K562 (cell line): Measurements from ENCODE around the gene LIN28B. TPM values are rescaled to one million over a fixed set of nuclear protein-coding genes. Genes with fewer than 3 reads are reported as not detected.

Experiments
- ATAC-seq: fragments of 200-7000 bp; cut with Tn5 transposase; 3 replicates; pipeline ENCODE4 v1.9.1; 2020; ENCODE audit warnings: moderate library complexity
- BruUV-seq: library from RNA; stranded (reverse); fragments of 400-500 nt; replicated peaks from 2 replicates; lab custom pipeline; 2021; lab: Mats Ljungman, UMichigan
- CTCF ChIA-PET: fragments of 300-600 bp; formaldehyde crosslinking; extraction: SDS; loops from one replicate; lab custom pipeline; 2021; ENCODE audit warnings: low intra/inter-chr PET ratio; lab: Yijun Ruan, JAX
- POLR2A ChIA-PET: fragments of 300-600, 350-650 bp; sonication (Branson Sonifier 250); formaldehyde crosslinking; extraction: SDS; loops from one replicate; lab custom pipeline; 2021; ENCODE audit warnings: antibody characterized with exemption, inconsistent platforms; lab: Yijun Ruan, JAX
- DNase-seq, 4 experiments: peaks; one replicate each; pipeline versions ENCODE4 v3.0.0 to v3.0.0-alpha.2; 2011 to 2018; ENCODE audit warnings: low spot score in 3 of 4, mixed read lengths in 3 of 4; ENCODE audit errors: extremely low read depth in 1 of 4
- FAIRE-seq: peaks from 2 replicates; lab custom pipeline; 2011; peaks lifted over from hg19 to GRCh38; lab: Jason Lieb, UNC
- H2AFZ ChIP-seq: 2 replicates; pipeline ENCODE4 v1.6.0; 2011; ENCODE audit warnings: low read depth, low read length, control low read depth, inconsistent platforms
- H3K27ac ChIP-seq: fragments of 200-600 bp; 3 replicates; pipeline ENCODE4 v1.8.0; 2011; ENCODE audit warnings: low read depth, mild to moderate bottlenecking, control low read depth, inconsistent platforms, low read length, moderate library complexity, mixed read lengths; ENCODE audit errors: extremely low read depth
- H3K27me3 ChIP-seq, 2 experiments: fragments of 300-600 bp in 1 of 2; 2 replicates in 1 of 2; 3 replicates in 1 of 2; pipeline versions ENCODE4 v1.6.0 to v1.8.0; 2011; ENCODE audit warnings: inconsistent platforms in 2 of 2, low read length in 2 of 2, mild to moderate bottlenecking in 1 of 2, mixed read lengths in 1 of 2, moderate library complexity in 1 of 2; ENCODE audit not compliant: control insufficient read depth in 2 of 2, insufficient read depth in 2 of 2
- H3K36me3 ChIP-seq: fragments of 300-600 bp; 3 replicates; pipeline ENCODE4 v1.8.0; 2011; ENCODE audit warnings: mild to moderate bottlenecking, low read length, inconsistent platforms; ENCODE audit not compliant: control insufficient read depth, insufficient read depth
- H3K4me1 ChIP-seq, 2 experiments: fragments of 200-600 bp in 1 of 2; replicated peaks in 1 of 2; 2 replicates in 1 of 2; 3 replicates in 1 of 2; pipeline versions ENCODE4 v1.5.1 to v1.8.0; 2011; ENCODE audit warnings: inconsistent platforms in 2 of 2, low read length in 2 of 2, mild to moderate bottlenecking in 1 of 2, mixed read lengths in 1 of 2, moderate library complexity in 1 of 2; ENCODE audit not compliant: control insufficient read depth in 2 of 2, insufficient read depth in 2 of 2
- H3K4me2 ChIP-seq: 2 replicates; pipeline ENCODE4 v1.6.1; 2011; ENCODE audit warnings: low read length, control low read depth, inconsistent platforms, mixed read lengths; ENCODE audit not compliant: insufficient read depth
- H3K4me3 ChIP-seq: fragments of 200-600 bp; sonication (generic), shearing (Covaris generic); 2 replicates; pipeline ENCODE4 v1.5.1; 2016; ENCODE audit warnings: control low read depth, inconsistent platforms
- H3K79me2 ChIP-seq: fragments of 200-600 bp; 3 replicates; pipeline ENCODE4 v1.8.0; 2011; ENCODE audit warnings: low read length, inconsistent platforms; ENCODE audit not compliant: control insufficient read depth, insufficient read depth
- H3K9ac ChIP-seq, 2 experiments: 2 replicates each; pipeline versions ENCODE4 v1.6.0 to v1.6.1; 2011; ENCODE audit warnings: low read depth in 2 of 2, low read length in 2 of 2, control low read depth in 1 of 2, inconsistent platforms in 1 of 2, mild to moderate bottlenecking in 1 of 2, mixed read lengths in 1 of 2; ENCODE audit not compliant: insufficient read depth in 1 of 2
- H3K9me1 ChIP-seq: one replicate; pipeline ENCODE4 v1.6.0; 2011; ENCODE audit warnings: inconsistent platforms, mild to moderate bottlenecking, low read length, moderate library complexity; ENCODE audit not compliant: control insufficient read depth, insufficient read depth
- H3K9me3 ChIP-seq: replicated peaks from 2 replicates; pipeline ENCODE4 v1.5.1; 2011; ENCODE audit warnings: low read depth, low read length, inconsistent platforms; ENCODE audit not compliant: control insufficient read depth, insufficient read depth
- H4K20me1 ChIP-seq: replicated peaks from 2 replicates; pipeline ENCODE4 v1.6.1; 2011; ENCODE audit warnings: low read length, inconsistent platforms, mixed read lengths; ENCODE audit not compliant: control insufficient read depth, insufficient read depth
- CHD4 ChIP-seq: fragments of 200-600 bp; sonication (generic); IDR thresholded peaks from 3 replicates; pipeline ENCODE4 v1.6.1; 2012; ENCODE audit warnings: low read depth, mild to moderate bottlenecking, mixed read lengths, low read length, inconsistent platforms; ENCODE audit not compliant: insufficient read depth, insufficient replicate concordance, poor library complexity, severe bottlenecking
- CTCF ChIP-seq, 3 experiments: IDR thresholded peaks in 2 of 3; conservative IDR thresholded peaks in 1 of 3; 2 replicates each; pipeline ENCODE4 v1.5.1; 2011 to 2012; ENCODE audit warnings: low read length in 3 of 3, mild to moderate bottlenecking in 3 of 3, control low read depth in 2 of 3, improper control_type of control experiment in 1 of 3, inconsistent platforms in 1 of 3, low read depth in 1 of 3, mixed read lengths in 1 of 3, moderate library complexity in 1 of 3; ENCODE audit not compliant: insufficient read depth in 2 of 3
- GTF2E2 ChIP-seq: fragments of 200-800 bp; sonication (Bioruptor generic); IDR thresholded peaks from 2 replicates; pipeline ENCODE4 v1.6.1; 2016; ENCODE audit warnings: missing genetic modification characterization, missing compliant biosample characterization
- KLF13 ChIP-seq: fragments of 450-650 bp; IDR thresholded peaks from 2 replicates; pipeline ENCODE4 v1.6.1; 2016; ENCODE audit warnings: missing genetic modification characterization, low read depth, mild to moderate bottlenecking, missing compliant biosample characterization, moderate library complexity, borderline replicate concordance
- PTBP1 ChIP-seq: fragments of 200-400 bp; formaldehyde crosslinking; IDR thresholded peaks from 2 replicates; pipeline ENCODE4 v1.6.1; 2017; ENCODE audit warnings: low read depth, low read length
- RBM39 ChIP-seq: fragments of 200-400 bp; formaldehyde crosslinking; optimal IDR thresholded peaks from 2 replicates; pipeline ENCODE3; 2018; ENCODE audit warnings: low read depth, low read length
- REST ChIP-seq, 2 experiments: fragments of 450-650 bp; formaldehyde crosslinking in 1 of 2; IDR thresholded peaks; 2 replicates each; pipeline versions ENCODE4 v1.4.0 to v1.6.1; 2014 to 2020; ENCODE audit warnings: mild to moderate bottlenecking in 2 of 2, borderline replicate concordance in 1 of 2, low read depth in 1 of 2
- TBP ChIP-seq: optimal IDR thresholded peaks from 2 replicates; pipeline ENCODE3; 2011; ENCODE audit warnings: low read depth, low read length, improper control_type of control experiment
- ZNF133 ChIP-seq: fragments of 250-450 bp; sonication (Bioruptor Pico); IDR thresholded peaks from 2 replicates; pipeline ENCODE4 v1.4.0; 2020; ENCODE audit warnings: mild to moderate bottlenecking
- WGBS: fragments of 100-300 bp; shearing (Covaris generic); methylation state at CpG from one replicate; pipeline ENCODE4 v1.1.6; 2016; ENCODE audit warnings: low coverage, mixed read lengths; ENCODE audit not compliant: insufficient coverage; ENCODE audit errors: missing lambda C conversion rate; 5-methylcytosine and 5-hydroxymethylcytosine counted together
- in situ Hi-C: fragments of 300-500 bp; cut with MboI; formaldehyde crosslinking; loops from 4 replicates; pipeline ENCODE4 v1.15.0; 2018; ENCODE audit warnings: inconsistent platforms, mixed read lengths
- intact Hi-C: fragments of 100-400 bp; cut with micrococcal nuclease; formaldehyde crosslinking; loops from 2 replicates; pipeline ENCODE4 v1.14.2; 2022
- polyA plus RNA-seq, 8 experiments: library from polyadenylated mRNA; depleted of rRNA in 4 of 8; stranded (reverse) in 5 of 8; unstranded in 3 of 8; fragments of >200 nt; fragmentation: Nextera tagmentation in 2 of 8; fragmentation: Illumina TruSeq in 1 of 8; extraction: Ambion mirVana in 2 of 8; extraction: Trizol in 1 of 8; gene quantifications; 2 replicates each; pipeline versions ENCODE4 v1.2.1 to v1.2.3, GENCODE V29; 2011 to 2014; ENCODE audit warnings: inconsistent platforms in 1 of 8, missing spikeins in 1 of 8
- total RNA-seq, 7 experiments: library from RNA; depleted of rRNA in 6 of 7; stranded (reverse); fragments of >200 nt in 6 of 7; fragmentation: Illumina TruSeq in 2 of 7; extraction: Trizol in 2 of 7; gene quantifications; 2 replicates each; pipeline versions ENCODE4 v1.2.1 to v1.2.3, GENCODE V29; 2011 to 2021; ENCODE audit warnings: low replicate concordance in 1 of 7

Gene LIN28B
- total and polyA plus RNA-seq, 9 of the 15 experiments (the other 6 are each of a cell fraction or from before 2014, with no cell fraction given): 20.9 to 77.3 (median 42.1) TPM

- TF ChIP-seq KLF13 (tag) (no peak), ZNF133 (CRISPR knock-in tag) (no peak)
These were observed 155.0 kb downstream of the LIN28B start (continued) for GRCh38 chr6:105111871-105112270.

- H3K9ac ChIP-seq: no peak overlapping the region
- H3K9me1 ChIP-seq: no peaks in the 10 kb centered on the region
- no TSS peak for BruUV-seq
- H4K20me1 ChIP-seq: no peaks in the 10 kb centered on the region
- in situ Hi-C loops: no loop called here
- 0% methylated on average over 1 of the region's 1 CpG for WGBS
- FAIRE-seq (peak; percentile 35), ATAC-seq (peak; percentile 74), DNase-seq (peak in 2 of 4 experiments; percentile 11 to 14)
- POLR2A ChIA-PET: interaction anchor here (0.7 to 1.0 kb wide), 2 partner anchors 15 to 184 kb away, joined by 3 to 5 read pairs; no protein-coding TSS in a partner anchor
- no peaks in the 10 kb centered on the region for H3K79me2 ChIP-seq
- H2AFZ ChIP-seq: no peak overlapping the region
- H3K27ac ChIP-seq: no peak overlapping the region
- no peaks in the 10 kb centered on the region for H3K36me3 ChIP-seq
- peaks cover 13 to 16% of the 10 kb centered on the region in 2 experiments for H3K27me3 ChIP-seq
- no peak overlapping the region for H3K4me3 ChIP-seq
- H3K4me1 ChIP-seq: no peaks in the 10 kb centered on the region
- H3K9me3 ChIP-seq: no peaks in the 10 kb centered on the region
- CTCF ChIA-PET: no interaction called here
- intact Hi-C loops: loop anchor here (10.0 kb wide), 2 partner anchors 152 to 1722 kb away; no protein-coding TSS in a partner anchor
- no peak overlapping the region for H3K4me2 ChIP-seq
- TF ChIP-seq TBP (no peak), RBM39 (no peak), GTF2E2 (tag) (no peak), CHD4 (no peak), PTBP1 (no peak), REST (IDR thresholded peaks at IDR 0.05; ENCODE audit: borderline replicate concordance) (peak; percentile 11; the same call in 1 of the 2 replicates), REST (CRISPR knock-in tag; IDR thresholded peaks at IDR 0.05; ENCODE audit: low read depth) (no peak), CTCF (IDR thresholded peaks at IDR 0.05 in 2 of 3, conservative IDR thresholded peaks at IDR 0.05 in 1 of 3; ENCODE audit: insufficient read depth in 2 of 3, low read depth in 1 of 3, low read length in 3 of 3) (peak; percentile 8 to 24 (median 11); a peak in 2 of 6 replicates)
These were observed 155.7 kb downstream of the LIN28B start for GRCh38 chr6:105112577-105112976.
